ENCODE data around the gene ZG16B. TPM values are rescaled to one million over a fixed set of nuclear protein-coding genes. Genes with fewer than 3 reads are reported as not detected.

ZG16B gene
- total RNA-seq, 1 donor = 1.2 TPM

DNA sequence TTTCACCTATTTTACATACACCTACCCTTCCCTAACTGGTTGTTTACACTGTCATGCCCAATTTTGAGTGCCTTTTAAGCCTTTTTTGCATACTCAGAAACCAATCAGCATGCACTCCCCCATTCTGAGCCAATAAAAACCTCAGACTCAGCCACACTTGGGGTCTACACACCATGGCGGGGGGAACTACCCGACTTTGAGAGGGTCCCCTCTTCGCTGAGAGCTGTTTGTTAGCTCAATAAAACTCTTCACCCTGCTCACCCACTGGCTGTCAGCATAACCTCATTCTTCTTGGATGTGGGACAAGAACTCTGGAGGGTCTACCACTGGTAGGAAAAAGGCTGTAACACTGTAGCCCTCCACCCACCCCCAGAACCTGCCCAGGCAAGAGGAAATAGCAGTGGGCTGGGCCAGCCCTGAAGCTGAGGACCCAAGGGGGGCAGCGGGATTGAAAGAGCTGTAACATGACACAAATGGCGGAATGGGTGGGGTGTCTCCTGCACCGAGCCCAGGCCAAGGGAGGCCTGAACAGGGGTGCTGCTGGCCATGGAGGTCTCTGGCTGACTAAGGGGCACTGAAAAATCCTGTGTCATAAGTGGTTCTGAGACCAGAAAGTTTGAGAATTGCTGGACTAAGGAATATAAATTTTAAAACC, 49.9 kb downstream of the ZG16B start:
- H3K4me1 ChIP-seq (ENCODE audit: insufficient read depth, low read length) = peaks cover 17% of the 10 kb centered on the region

More for the DNA sequence above, 49.9 kb downstream of the ZG16B start:
- no peaks in the 10 kb centered on the region for H3K27me3 ChIP-seq (ENCODE audit: insufficient read depth, low read length)
- no peak overlapping the region for H3K4me3 ChIP-seq (ENCODE audit: low read length)
- H3K9me3 ChIP-seq (ENCODE audit: low read depth, low read length) = no peaks in the 10 kb centered on the region

Other genes with a start within 250 kb of the ZG16B start
- gene KCTD5, start 147.8 kb upstream of the ZG16B start, total RNA-seq = 17.7 TPM
- gene PRSS27, start 110.1 kb upstream of the ZG16B start, total RNA-seq = 0.10 TPM
- 195 TPM for gene SRRM2, start 77.7 kb upstream of the ZG16B start, total RNA-seq
- 92.6 TPM for gene ELOB, start 53.0 kb upstream of the ZG16B start, total RNA-seq
- not detected for gene PRSS33, start 42.7 kb upstream of the ZG16B start, total RNA-seq
- gene PRSS41, start 31.8 kb upstream of the ZG16B start, total RNA-seq = not detected
- gene PRSS21, start 13.1 kb upstream of the ZG16B start, total RNA-seq = not detected
- gene PRSS22, start 27.9 kb downstream of the ZG16B start, total RNA-seq = 0.21 TPM
- 8.1 TPM for gene FLYWCH2, start 52.9 kb downstream of the ZG16B start, total RNA-seq
- 15.7 TPM for gene FLYWCH1, start 81.6 kb downstream of the ZG16B start, total RNA-seq
- gene KREMEN2, start 134.0 kb downstream of the ZG16B start, total RNA-seq = not detected
- gene PAQR4, start 139.0 kb downstream of the ZG16B start, total RNA-seq = 3.1 TPM
- gene PKMYT1, start 150.1 kb downstream of the ZG16B start, total RNA-seq = 1.3 TPM
- gene CLDN9, start 182.6 kb downstream of the ZG16B start, total RNA-seq = not detected
- gene CLDN6, start 187.9 kb downstream of the ZG16B start, total RNA-seq = not detected
- gene TNFRSF12A, start 190.1 kb downstream of the ZG16B start, total RNA-seq = 8.2 TPM
- 8.2 TPM for gene HCFC1R1, start 193.6 kb downstream of the ZG16B start, total RNA-seq
- gene THOC6, start 193.7 kb downstream of the ZG16B start, total RNA-seq = 8.9 TPM
- 0.10 TPM for gene BICDL2, start 206.6 kb downstream of the ZG16B start, total RNA-seq
- 1.7 TPM for gene MMP25, start 216.3 kb downstream of the ZG16B start, total RNA-seq
- gene IL32, start 235.3 kb downstream of the ZG16B start, total RNA-seq = 115 TPM